ENCODE measurements around the gene SLC29A3. TPM values are rescaled to one million over a fixed set of nuclear protein-coding genes. Genes with fewer than 3 reads are reported as not detected.

SLC29A3 gene
- total and polyA plus RNA-seq, 2 experiments from 2014 or later, result 10.3 to 12.3 TPM

DNA sequence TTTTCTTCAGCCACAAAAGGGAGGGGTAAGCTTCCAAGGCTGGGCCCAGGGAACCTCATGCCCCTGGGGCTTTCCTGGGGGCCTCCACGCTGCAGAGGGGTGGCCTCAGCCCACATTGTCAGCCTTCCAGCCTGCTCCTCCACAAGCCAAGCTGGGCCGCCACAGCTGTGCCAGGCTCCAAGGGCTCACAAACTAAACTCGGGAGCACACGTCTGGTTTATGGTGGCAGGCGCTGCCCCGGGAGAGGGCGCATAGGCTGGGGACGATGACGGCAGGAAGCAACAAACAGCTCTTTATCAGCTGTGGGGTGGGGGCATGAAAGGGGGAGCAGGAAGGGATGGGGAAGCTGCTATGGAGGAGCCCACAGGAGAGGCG lies 71.4 kb downstream of the SLC29A3 start:
- H3K27me3 Mint-ChIP-seq (ENCODE audit: insufficient read depth, low read depth, poor library complexity), result peaks cover 14% of the 10 kb centered on the region
- Histone ChIP-seq H3K4me1 (ENCODE audit: insufficient read depth) (no peaks in the 10 kb centered on the region; the same call in 1 of the 2 replicates), H3K36me3 (ENCODE audit: insufficient read depth) (no peaks in the 10 kb centered on the region), H3K4me2 (no peak overlapping the region), H3K79me2 (replicated peaks; ENCODE audit: insufficient read depth) (no peaks in the 10 kb centered on the region), H3K27ac (ENCODE audit: low read depth) (no peak overlapping the region), H3K4me3 (no peak overlapping the region), H3K27me3 (ENCODE audit: insufficient read depth) (peaks cover 6% of the 10 kb centered on the region; the same call in 1 of the 2 replicates), H2AFZ (peak overlapping the region; percentile 43; the same call in 1 of the 2 replicates), H3K9me2 (ENCODE audit: insufficient read depth) (no peaks in the 10 kb centered on the region), H3F3A (replicated peaks; ENCODE audit: low read depth) (no peaks in the 10 kb centered on the region), H4K20me1 (replicated peaks; ENCODE audit: insufficient read depth) (no peaks in the 10 kb centered on the region)
- H3K4me1 Mint-ChIP-seq, result peaks cover 3% of the 10 kb centered on the region
- TF ChIP-seq REST (IDR thresholded peaks at IDR 0.05; ENCODE audit: unreplicated experiment) (no peak), NANOG (IDR thresholded peaks at IDR 0.05; ENCODE audit: borderline replicate concordance) (no peak), POLR2AphosphoS5 (IDR thresholded peaks at IDR 0.05; ENCODE audit: low read depth) (no peak), EZH2 (IDR thresholded peaks at IDR 0.05; ENCODE audit: low read depth, unreplicated experiment) (no peak), JUNB (IDR thresholded peaks at IDR 0.05; ENCODE audit: unreplicated experiment) (no peak), ETS1 (IDR thresholded peaks at IDR 0.05) (no peak), ZNF114 (CRISPR knock-in tag; IDR thresholded peaks at IDR 0.05) (no peak), CREB1 (CRISPR knock-in tag; IDR thresholded peaks at IDR 0.05; ENCODE audit: low read depth) (no peak), STAT1 (IDR thresholded peaks at IDR 0.05; ENCODE audit: unreplicated experiment) (no peak)
- TF ChIP-seq, protein P1, sequence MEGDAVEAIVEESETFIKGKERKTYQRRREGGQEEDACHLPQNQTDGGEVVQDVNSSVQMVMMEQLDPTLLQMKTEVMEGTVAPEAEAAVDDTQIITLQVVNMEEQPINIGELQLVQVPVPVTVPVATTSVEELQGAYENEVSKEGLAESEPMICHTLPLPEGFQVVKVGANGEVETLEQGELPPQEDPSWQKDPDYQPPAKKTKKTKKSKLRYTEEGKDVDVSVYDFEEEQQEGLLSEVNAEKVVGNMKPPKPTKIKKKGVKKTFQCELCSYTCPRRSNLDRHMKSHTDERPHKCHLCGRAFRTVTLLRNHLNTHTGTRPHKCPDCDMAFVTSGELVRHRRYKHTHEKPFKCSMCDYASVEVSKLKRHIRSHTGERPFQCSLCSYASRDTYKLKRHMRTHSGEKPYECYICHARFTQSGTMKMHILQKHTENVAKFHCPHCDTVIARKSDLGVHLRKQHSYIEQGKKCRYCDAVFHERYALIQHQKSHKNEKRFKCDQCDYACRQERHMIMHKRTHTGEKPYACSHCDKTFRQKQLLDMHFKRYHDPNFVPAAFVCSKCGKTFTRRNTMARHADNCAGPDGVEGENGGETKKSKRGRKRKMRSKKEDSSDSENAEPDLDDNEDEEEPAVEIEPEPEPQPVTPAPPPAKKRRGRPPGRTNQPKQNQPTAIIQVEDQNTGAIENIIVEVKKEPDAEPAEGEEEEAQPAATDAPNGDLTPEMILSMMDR (conservative IDR thresholded peaks at IDR 0.05; ENCODE audit: low read depth in 2 of 2), result no peak
- TF ChIP-seq, protein P2, sequence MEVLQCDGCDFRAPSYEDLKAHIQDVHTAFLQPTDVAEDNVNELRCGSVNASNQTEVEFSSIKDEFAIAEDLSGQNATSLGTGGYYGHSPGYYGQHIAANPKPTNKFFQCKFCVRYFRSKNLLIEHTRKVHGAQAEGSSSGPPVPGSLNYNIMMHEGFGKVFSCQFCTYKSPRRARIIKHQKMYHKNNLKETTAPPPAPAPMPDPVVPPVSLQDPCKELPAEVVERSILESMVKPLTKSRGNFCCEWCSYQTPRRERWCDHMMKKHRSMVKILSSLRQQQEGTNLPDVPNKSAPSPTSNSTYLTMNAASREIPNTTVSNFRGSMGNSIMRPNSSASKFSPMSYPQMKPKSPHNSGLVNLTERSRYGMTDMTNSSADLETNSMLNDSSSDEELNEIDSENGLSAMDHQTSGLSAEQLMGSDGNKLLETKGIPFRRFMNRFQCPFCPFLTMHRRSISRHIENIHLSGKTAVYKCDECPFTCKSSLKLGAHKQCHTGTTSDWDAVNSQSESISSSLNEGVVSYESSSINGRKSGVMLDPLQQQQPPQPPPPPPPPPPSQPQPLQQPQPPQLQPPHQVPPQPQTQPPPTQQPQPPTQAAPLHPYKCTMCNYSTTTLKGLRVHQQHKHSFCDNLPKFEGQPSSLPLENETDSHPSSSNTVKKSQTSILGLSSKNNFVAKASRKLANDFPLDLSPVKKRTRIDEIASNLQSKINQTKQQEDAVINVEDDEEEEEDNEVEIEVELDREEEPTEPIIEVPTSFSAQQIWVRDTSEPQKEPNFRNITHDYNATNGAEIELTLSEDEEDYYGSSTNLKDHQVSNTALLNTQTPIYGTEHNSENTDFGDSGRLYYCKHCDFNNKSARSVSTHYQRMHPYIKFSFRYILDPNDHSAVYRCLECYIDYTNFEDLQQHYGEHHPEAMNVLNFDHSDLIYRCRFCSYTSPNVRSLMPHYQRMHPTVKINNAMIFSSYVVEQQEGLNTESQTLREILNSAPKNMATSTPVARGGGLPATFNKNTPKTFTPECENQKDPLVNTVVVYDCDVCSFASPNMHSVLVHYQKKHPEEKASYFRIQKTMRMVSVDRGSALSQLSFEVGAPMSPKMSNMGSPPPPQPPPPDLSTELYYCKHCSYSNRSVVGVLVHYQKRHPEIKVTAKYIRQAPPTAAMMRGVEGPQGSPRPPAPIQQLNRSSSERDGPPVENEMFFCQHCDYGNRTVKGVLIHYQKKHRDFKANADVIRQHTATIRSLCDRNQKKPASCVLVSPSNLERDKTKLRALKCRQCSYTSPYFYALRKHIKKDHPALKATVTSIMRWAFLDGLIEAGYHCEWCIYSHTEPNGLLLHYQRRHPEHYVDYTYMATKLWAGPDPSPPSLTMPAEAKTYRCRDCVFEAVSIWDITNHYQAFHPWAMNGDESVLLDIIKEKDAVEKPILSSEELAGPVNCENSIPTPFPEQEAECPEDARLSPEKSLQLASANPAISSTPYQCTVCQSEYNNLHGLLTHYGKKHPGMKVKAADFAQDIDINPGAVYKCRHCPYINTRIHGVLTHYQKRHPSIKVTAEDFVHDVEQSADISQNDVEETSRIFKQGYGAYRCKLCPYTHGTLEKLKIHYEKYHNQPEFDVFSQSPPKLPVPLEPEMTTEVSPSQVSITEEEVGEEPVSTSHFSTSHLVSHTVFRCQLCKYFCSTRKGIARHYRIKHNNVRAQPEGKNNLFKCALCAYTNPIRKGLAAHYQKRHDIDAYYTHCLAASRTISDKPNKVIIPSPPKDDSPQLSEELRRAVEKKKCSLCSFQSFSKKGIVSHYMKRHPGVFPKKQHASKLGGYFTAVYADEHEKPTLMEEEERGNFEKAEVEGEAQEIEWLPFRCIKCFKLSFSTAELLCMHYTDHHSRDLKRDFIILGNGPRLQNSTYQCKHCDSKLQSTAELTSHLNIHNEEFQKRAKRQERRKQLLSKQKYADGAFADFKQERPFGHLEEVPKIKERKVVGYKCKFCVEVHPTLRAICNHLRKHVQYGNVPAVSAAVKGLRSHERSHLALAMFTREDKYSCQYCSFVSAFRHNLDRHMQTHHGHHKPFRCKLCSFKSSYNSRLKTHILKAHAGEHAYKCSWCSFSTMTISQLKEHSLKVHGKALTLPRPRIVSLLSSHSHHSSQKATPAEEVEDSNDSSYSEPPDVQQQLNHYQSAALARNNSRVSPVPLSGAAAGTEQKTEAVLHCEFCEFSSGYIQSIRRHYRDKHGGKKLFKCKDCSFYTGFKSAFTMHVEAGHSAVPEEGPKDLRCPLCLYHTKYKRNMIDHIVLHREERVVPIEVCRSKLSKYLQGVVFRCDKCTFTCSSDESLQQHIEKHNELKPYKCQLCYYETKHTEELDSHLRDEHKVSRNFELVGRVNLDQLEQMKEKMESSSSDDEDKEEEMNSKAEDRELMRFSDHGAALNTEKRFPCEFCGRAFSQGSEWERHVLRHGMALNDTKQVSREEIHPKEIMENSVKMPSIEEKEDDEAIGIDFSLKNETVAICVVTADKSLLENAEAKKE (CRISPR knock-in tag; IDR thresholded peaks at IDR 0.05), result no peak
- H3K4me3 Mint-ChIP-seq, result no peak overlapping the region
- ATAC-seq, result peak; percentile 58
- no peak for DNase-seq (ENCODE audit: low spot score)
- H3K9me3 Mint-ChIP-seq, result no peaks in the 10 kb centered on the region
- H3K27ac Mint-ChIP-seq, result no peak overlapping the region
- H3K36me3 Mint-ChIP-seq (ENCODE audit: low read depth), result no peaks in the 10 kb centered on the region

All from GM23338 (cell line).